Adrenal gland (tissue), 12 donors: ENCODE measurements around the gene SMPX. TPM values are rescaled to one million over a fixed set of nuclear protein-coding genes. Genes with fewer than 3 reads are reported as not detected.

Experiments used
- DNase-seq, 7 donors: peaks; one replicate each; pipeline ENCODE4 v3.0.0-alpha.2; 2019 to 2020
- H3K27ac ChIP-seq, 5 donors: fragments of 200-600 bp; sonication (generic) in 4 of 5; 1 replicate in 3 of 5; 2 replicates in 2 of 5; pipeline versions ENCODE4 v1.5.1 to v1.8.0; 2016 to 2020; ENCODE audit warnings: mild to moderate bottlenecking in 1 of 5
- H3K27me3 ChIP-seq: fragments of 200-600 bp; 2 replicates; pipeline ENCODE4 v1.8.0; 2021
- H3K36me3 ChIP-seq, 2 donors: fragments of 200-600 bp; replicated peaks in 1 of 2; 1 replicate in 1 of 2; 2 replicates in 1 of 2; pipeline versions ENCODE4 v1.5.1 to v1.8.0; 2018 to 2022
- H3K4me1 ChIP-seq, 2 donors: fragments of 200-600 bp; replicated peaks in 1 of 2; 1 replicate in 1 of 2; 2 replicates in 1 of 2; pipeline versions ENCODE4 v1.5.1 to v1.8.0; 2018 to 2021
- H3K4me3 ChIP-seq, 4 donors: fragments of 200-600 bp; sonication (generic) in 3 of 4; one replicate each; pipeline ENCODE4 v1.5.1; 2016 to 2018
- H3K9me3 ChIP-seq, 3 donors: fragments of 200-600 bp; sonication (generic) in 1 of 3; replicated peaks in 1 of 3; 1 replicate in 2 of 3; 2 replicates in 1 of 3; pipeline versions ENCODE4 v1.5.1 to v1.8.0; 2016 to 2021
- POLR2A ChIP-seq, 2 donors: fragments of 450-650 bp; IDR thresholded peaks; one replicate each; pipeline ENCODE4 v1.6.1; 2017; ENCODE audit warnings: antibody characterized with exemption in 2 of 2, mild to moderate bottlenecking in 2 of 2, moderate library complexity in 1 of 2
- WGBS, 4 donors: extraction: QIAGEN DNeasy Blood & Tissue Kit in 2 of 4; methylation state at CpG; one replicate each; pipeline versions ENCODE4 v1.1.5 to v1.1.7; 2013 to 2017; 5-methylcytosine and 5-hydroxymethylcytosine counted together
- intact Hi-C, 2 donors: fragments of 100-400 bp; cut with DNase I; formaldehyde crosslinking; loops; one replicate each; pipeline versions ENCODE4 v1.14.1 to v1.15.0; 2022 to 2023
- polyA plus RNA-seq, 3 donors: library from polyadenylated mRNA; stranded (reverse); fragments of 200-250 nt in 2 of 3; fragments of 350-450 nt in 1 of 3; fragmentation: Illumina TruSeq in 1 of 3; extraction: RNeasy Lipid Tissue Mini Kit (QIAGEN cat#74804) in 1 of 3; gene quantifications; one replicate each; pipeline ENCODE4 v1.2.3, GENCODE V29; 2013 to 2014
- total RNA-seq, 9 donors: library from RNA; depleted of rRNA in 4 of 9; stranded (reverse); fragments of >200 nt in 4 of 9; fragments of 120-200 nt in 1 of 9; fragmentation: NEBNext Ultra II Directional in 1 of 9; extraction: Animal tissue kit (Norgen Biotek cat#: 25700) in 1 of 9; gene quantifications; one replicate each; pipeline versions ENCODE4 v1.1.0 to v1.2.4, GENCODE V29; 2013 to 2023
- TF ChIP-seq, protein P1 (sequence below), 6 experiments: fragments of 450-650 bp in 4 of 6; fragments of 200-600 bp in 2 of 6; sonication (generic) in 1 of 6; IDR thresholded peaks; 1 replicate in 5 of 6; 2 replicates in 1 of 6; pipeline versions ENCODE4 v1.5.1 to v1.8.0; 2016 to 2021; ENCODE audit warnings: antibody characterized with exemption in 6 of 6, mild to moderate bottlenecking in 2 of 6, moderate library complexity in 1 of 6
- donor health status: healthy with polysubstance abuse.
- donor health status: Bipolar disorder and iron deficiency.
- donor health status: DM: yes; HTN: yes; CAD: no.
- donor health status: DM: no; HTN: no; CAD: no.
- donor health status: DM: no; HTN: no; CAD: no.
- donor health status: DM: yes; HTN: yes; CAD: no.

The SMPX gene
- total and polyA plus RNA-seq, 12 donors: 0.10 TPM; not detected in 11

DNA sequence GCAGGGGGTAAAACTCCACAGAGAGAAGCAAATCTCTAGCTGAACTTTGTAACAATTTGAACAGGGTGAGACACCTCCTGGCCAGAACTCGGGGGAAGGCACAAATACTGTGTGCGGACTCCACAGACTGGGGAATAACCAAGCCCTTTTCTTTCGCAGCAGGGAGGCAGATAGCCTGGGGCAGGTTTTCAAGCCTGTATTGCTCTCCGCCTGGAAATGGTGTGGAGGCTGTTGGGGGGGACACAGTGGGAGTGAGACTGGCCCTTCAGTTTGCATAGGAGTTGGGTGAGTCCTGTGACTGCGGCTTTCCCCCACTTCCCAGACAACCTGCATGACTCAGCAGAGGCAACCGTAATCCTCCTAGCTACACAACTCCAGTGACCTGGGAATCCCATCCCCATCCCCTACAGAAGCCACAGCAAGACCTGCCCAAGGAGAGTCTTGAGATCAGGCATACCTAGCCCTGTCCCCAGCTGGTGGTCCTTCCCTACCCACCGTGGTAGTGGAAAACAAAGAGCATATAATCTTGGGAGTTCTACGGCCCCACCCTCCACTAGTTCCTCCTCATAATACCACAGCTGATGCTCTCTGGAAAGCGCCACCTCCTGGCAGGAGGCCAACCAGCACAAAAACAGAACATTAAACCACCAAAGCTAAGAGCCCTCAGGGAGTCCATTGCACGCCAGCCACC lies 12.9 kb upstream of the SMPX start:
- WGBS, 4 donors: 75 to 94% (median 82%) methylated on average over 3 to 10 of the region's 10 CpGs

DNA sequence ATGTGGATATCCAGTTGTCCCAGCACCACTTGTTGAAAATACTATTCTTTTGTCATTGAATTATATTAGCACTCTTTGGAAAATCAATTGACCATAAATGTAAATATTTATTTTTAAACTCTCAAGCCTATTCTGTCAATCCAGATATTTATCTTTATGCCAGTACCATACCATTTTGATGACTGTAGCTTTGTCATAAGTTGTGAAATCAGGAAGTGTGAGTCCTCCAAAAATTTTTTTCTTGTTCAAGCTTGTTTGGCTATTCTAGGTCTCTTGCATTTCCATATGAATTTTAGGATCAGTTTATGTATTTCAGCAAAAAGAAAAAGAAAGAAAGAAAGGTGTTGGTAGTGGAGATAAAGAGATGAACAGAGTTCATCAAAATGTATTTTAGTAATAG lies 8.2 kb upstream of the SMPX start:
- Histone ChIP-seq H3K9me3 (no peaks in the 10 kb centered on the region), H3K27ac (no peak overlapping the region), H3K4me1 (no peaks in the 10 kb centered on the region), H3K4me3 (no peak overlapping the region), H3K36me3 (no peaks in the 10 kb centered on the region), H3K27me3 (peaks cover 22% of the 10 kb centered on the region)
- DNase-seq: no peak
- intact Hi-C loops: no loop called here
- TF ChIP-seq, protein P1, sequence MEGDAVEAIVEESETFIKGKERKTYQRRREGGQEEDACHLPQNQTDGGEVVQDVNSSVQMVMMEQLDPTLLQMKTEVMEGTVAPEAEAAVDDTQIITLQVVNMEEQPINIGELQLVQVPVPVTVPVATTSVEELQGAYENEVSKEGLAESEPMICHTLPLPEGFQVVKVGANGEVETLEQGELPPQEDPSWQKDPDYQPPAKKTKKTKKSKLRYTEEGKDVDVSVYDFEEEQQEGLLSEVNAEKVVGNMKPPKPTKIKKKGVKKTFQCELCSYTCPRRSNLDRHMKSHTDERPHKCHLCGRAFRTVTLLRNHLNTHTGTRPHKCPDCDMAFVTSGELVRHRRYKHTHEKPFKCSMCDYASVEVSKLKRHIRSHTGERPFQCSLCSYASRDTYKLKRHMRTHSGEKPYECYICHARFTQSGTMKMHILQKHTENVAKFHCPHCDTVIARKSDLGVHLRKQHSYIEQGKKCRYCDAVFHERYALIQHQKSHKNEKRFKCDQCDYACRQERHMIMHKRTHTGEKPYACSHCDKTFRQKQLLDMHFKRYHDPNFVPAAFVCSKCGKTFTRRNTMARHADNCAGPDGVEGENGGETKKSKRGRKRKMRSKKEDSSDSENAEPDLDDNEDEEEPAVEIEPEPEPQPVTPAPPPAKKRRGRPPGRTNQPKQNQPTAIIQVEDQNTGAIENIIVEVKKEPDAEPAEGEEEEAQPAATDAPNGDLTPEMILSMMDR (IDR thresholded peaks at IDR 0.05): no peak
- TF ChIP-seq POLR2A (IDR thresholded peaks at IDR 0.05): no peak

More for the DNA sequence above, 12.9 kb upstream of the SMPX start:
- no peaks in the 10 kb centered on the region for H3K36me3 ChIP-seq
- no peak overlapping the region for H3K4me3 ChIP-seq
- DNase-seq: no peak
- no peak overlapping the region for H3K27ac ChIP-seq
- H3K4me1 ChIP-seq: no peaks in the 10 kb centered on the region
- TF ChIP-seq POLR2A (IDR thresholded peaks at IDR 0.05): no peak
- TF ChIP-seq, protein P1 (IDR thresholded peaks at IDR 0.05): no peak
- H3K9me3 ChIP-seq: no peaks in the 10 kb centered on the region
- intact Hi-C loops: no loop called here
- peaks cover 21% of the 10 kb centered on the region for H3K27me3 ChIP-seq

DNA sequence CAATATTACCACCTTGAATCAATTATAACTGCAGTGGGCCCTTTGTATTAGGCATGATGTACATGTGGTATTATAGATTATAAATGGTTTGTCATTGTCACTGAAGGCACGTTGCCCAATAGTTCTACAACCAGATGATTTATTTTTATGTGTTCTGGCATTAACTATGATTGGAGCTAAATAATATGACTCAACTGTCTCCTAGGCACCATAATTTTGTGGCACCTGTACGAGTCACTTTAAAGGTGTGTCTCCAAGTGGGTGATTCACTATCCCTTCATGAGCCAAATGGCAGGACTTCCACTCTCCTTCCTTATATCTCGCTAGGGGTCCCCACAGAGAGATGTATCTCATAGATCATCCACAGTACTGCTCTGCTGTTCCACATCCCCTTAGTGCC lies 6.1 kb upstream of the SMPX start:
- DNase-seq: no peak
- H3K9me3 ChIP-seq: no peaks in the 10 kb centered on the region
- H3K27me3 ChIP-seq: peaks cover 23% of the 10 kb centered on the region
- H3K4me3 ChIP-seq: no peak overlapping the region
- TF ChIP-seq, protein P1 (IDR thresholded peaks at IDR 0.05): no peak
- TF ChIP-seq POLR2A (IDR thresholded peaks at IDR 0.05): no peak
- H3K36me3 ChIP-seq: no peaks in the 10 kb centered on the region
- WGBS, 4 donors: 56 to 73% (median 67%) methylated on average over 3 of the region's 3 CpGs
- no peaks in the 10 kb centered on the region for H3K4me1 ChIP-seq
- intact Hi-C loops: no loop called here
- no peak overlapping the region for H3K27ac ChIP-seq

DNA sequence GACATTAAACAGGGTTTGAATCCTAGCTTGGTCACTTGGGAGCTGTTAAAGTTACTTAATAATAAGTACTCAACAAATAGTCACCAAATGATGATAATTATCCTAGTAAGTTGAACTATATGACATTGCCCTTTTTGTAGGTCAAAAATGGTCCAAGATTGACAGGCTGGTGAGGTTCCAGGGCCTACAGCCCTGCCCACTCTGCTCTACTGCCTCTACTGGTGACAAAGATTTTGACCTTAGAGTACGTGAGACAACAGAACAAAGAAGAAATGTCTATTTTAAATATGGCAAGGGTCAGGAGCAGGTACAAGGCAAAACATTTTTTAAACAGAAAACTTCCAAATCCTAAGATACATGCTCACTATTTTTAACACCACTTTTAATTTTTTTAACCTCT lies 572 bp upstream of the SMPX start:
- WGBS, 4 donors: 46 to 69% (median 55%) methylated on average over 1 of the region's 1 CpG
- no peak for TF ChIP-seq POLR2A (IDR thresholded peaks at IDR 0.05)
- TF ChIP-seq, protein P1 (IDR thresholded peaks at IDR 0.05): no peak
- Histone ChIP-seq H3K27me3 (peaks cover 11% of the 10 kb centered on the region), H3K4me1 (no peaks in the 10 kb centered on the region), H3K36me3 (no peaks in the 10 kb centered on the region), H3K9me3 (no peaks in the 10 kb centered on the region), H3K27ac (no peak overlapping the region), H3K4me3 (no peak overlapping the region)
- intact Hi-C loops: no loop called here
- no peak for DNase-seq
